Fibroblast of skin of scalp (primary cell): ENCODE measurements around the gene SNX14.

Experiments
- DNase-seq: peaks from one replicate; pipeline ENCODE4 v3.0.0-alpha.2; 2013

SNX14 gene

GRCh38 chr6:85496856-85497255 lies 96.8 kb downstream of the SNX14 start:
- DNase-seq: no peak

- DNase-seq: no peak
Measured at GRCh38 chr6:85496009-85496579, 97.6 kb downstream of the SNX14 start.

GRCh38 chr6:85494547-85495536 lies 98.8 kb downstream of the SNX14 start:
- no peak for DNase-seq

GRCh38 chr6:85493389-85493788 lies 100.3 kb downstream of the SNX14 start:
- no peak for DNase-seq

GRCh38 chr6:85490516-85491248 lies 103.0 kb downstream of the SNX14 start:
- DNase-seq: peak; percentile 28

- no peak for DNase-seq
Measured at GRCh38 chr6:85484948-85485347, 108.7 kb downstream of the SNX14 start.

- no peak for DNase-seq
Measured at GRCh38 chr6:85483846-85484245, 109.8 kb downstream of the SNX14 start.

GRCh38 chr6:85482905-85483700 lies 110.6 kb downstream of the SNX14 start:
- peak; percentile 72 for DNase-seq

- peak; percentile 34 for DNase-seq
Measured at GRCh38 chr6:85482206-85482904, 111.3 kb downstream of the SNX14 start.

GRCh38 chr6:85479208-85479607 lies 114.5 kb downstream of the SNX14 start:
- peak; percentile 14 for DNase-seq

- DNase-seq: no peak
Measured at GRCh38 chr6:85476532-85476931, 117.1 kb downstream of the SNX14 start.

- no peak for DNase-seq
Measured at GRCh38 chr6:85473748-85474147, 119.9 kb downstream of the SNX14 start.

- DNase-seq: peak; percentile 71
Measured at GRCh38 chr6:85472744-85473143, 120.9 kb downstream of the SNX14 start.

- no peak for DNase-seq
Measured at GRCh38 chr6:85470023-85470410, 123.6 kb downstream of the SNX14 start.

GRCh38 chr6:85469276-85470022 lies 124.2 kb downstream of the SNX14 start:
- DNase-seq: no peak

GRCh38 chr6:85468326-85468725 lies 125.3 kb downstream of the SNX14 start:
- DNase-seq: no peak

GRCh38 chr6:85465762-85466161 lies 127.9 kb downstream of the SNX14 start:
- DNase-seq: no peak

- DNase-seq: peak; percentile 81
Measured at GRCh38 chr6:85464722-85465150, 128.9 kb downstream of the SNX14 start.

- DNase-seq: peak; percentile 95
Measured at GRCh38 chr6:85464260-85464644, 129.4 kb downstream of the SNX14 start.

- no peak for DNase-seq
Measured at GRCh38 chr6:85463621-85464259, 129.9 kb downstream of the SNX14 start.
